HG02588 (cell line): ENCODE results near the gene TBX21.

Experiments
- ATAC-seq: cut with Tn5 transposase; IDR thresholded peaks from one replicate; pipeline ENCODE4 v1.9.1; 2021; ENCODE audit warnings: mild to moderate bottlenecking, moderate library complexity; ENCODE audit not compliant: unreplicated experiment

The TBX21 gene

GRCh38 chr17:47712330-47713023 lies 20.6 kb upstream of the TBX21 start:
- ATAC-seq = no peak

GRCh38 chr17:47713980-47714700 lies 18.9 kb upstream of the TBX21 start:
- no peak for ATAC-seq

GRCh38 chr17:47714773-47715396 lies 18.2 kb upstream of the TBX21 start:
- no peak for ATAC-seq

- ATAC-seq = no peak
Observed at GRCh38 chr17:47715669-47716325, 17.2 kb upstream of the TBX21 start.

- no peak for ATAC-seq
Observed at GRCh38 chr17:47716375-47716774, 16.7 kb upstream of the TBX21 start.

- no peak for ATAC-seq
Observed at GRCh38 chr17:47717261-47717697, 15.8 kb upstream of the TBX21 start.

GRCh38 chr17:47717979-47718621 lies 14.9 kb upstream of the TBX21 start:
- ATAC-seq = no peak

GRCh38 chr17:47718634-47719405 lies 14.2 kb upstream of the TBX21 start:
- ATAC-seq = no peak

GRCh38 chr17:47719411-47720152 lies 13.5 kb upstream of the TBX21 start:
- no peak for ATAC-seq

GRCh38 chr17:47720196-47720595 lies 12.8 kb upstream of the TBX21 start:
- no peak for ATAC-seq

- ATAC-seq = peak; percentile 36
Observed at GRCh38 chr17:47720754-47721533, 12.1 kb upstream of the TBX21 start.

GRCh38 chr17:47721725-47722124 lies 11.3 kb upstream of the TBX21 start:
- no peak for ATAC-seq

- no peak for ATAC-seq
Observed at GRCh38 chr17:47724705-47725104, 8.3 kb upstream of the TBX21 start.

GRCh38 chr17:47725446-47726111 lies 7.5 kb upstream of the TBX21 start:
- no peak for ATAC-seq

- ATAC-seq = no peak
Observed at GRCh38 chr17:47726796-47727703, 6.0 kb upstream of the TBX21 start.

GRCh38 chr17:47727704-47728036 lies 5.4 kb upstream of the TBX21 start:
- ATAC-seq = no peak

GRCh38 chr17:47728214-47728877 lies 4.7 kb upstream of the TBX21 start:
- no peak for ATAC-seq
